Activated CD8-positive, alpha-beta T cell treated with anti-CD3 and anti-CD28 coated beads for 36 hours (primary cell): ENCODE data around the gene AMER2. TPM values are rescaled to one million over a fixed set of nuclear protein-coding genes. Genes with fewer than 3 reads are reported as not detected.

Source experiments
- ATAC-seq: fragments of 200-7000 bp; cut with Tn5 transposase; one replicate; pipeline ENCODE4 v1.10.0; 2021; ENCODE audit warnings: mild to moderate bottlenecking, moderate library complexity
- CTCF ChIA-PET: fragments of 350-600 bp; sonication (Branson Sonifier 250); formaldehyde crosslinking; loops from one replicate; lab custom pipeline; 2021; ENCODE audit warnings: antibody characterized with exemption; lab: Charles Lee
- POLR2A ChIA-PET: fragments of 350-600 bp; sonication (Branson Sonifier 250); formaldehyde crosslinking; loops from one replicate; lab custom pipeline; 2021; ENCODE audit warnings: antibody characterized with exemption; lab: Charles Lee
- DNase-seq: peaks from one replicate; pipeline ENCODE4 v3.0.0-alpha.2; 2020
- H3K27ac Mint-ChIP-seq: one replicate; pipeline ENCODE4 v1.8.0; 2021; ENCODE audit warnings: mild to moderate bottlenecking, mixed read lengths
- H3K27me3 Mint-ChIP-seq: one replicate; pipeline ENCODE4 v1.8.0; 2021; ENCODE audit warnings: mixed read lengths
- H3K36me3 Mint-ChIP-seq: one replicate; pipeline ENCODE4 v1.8.0; 2021; ENCODE audit warnings: low read depth, mixed read lengths
- H3K4me1 Mint-ChIP-seq: one replicate; pipeline ENCODE4 v1.8.0; 2021; ENCODE audit warnings: low read depth, mixed read lengths
- H3K4me3 Mint-ChIP-seq: one replicate; pipeline ENCODE4 v1.8.0; 2021; ENCODE audit warnings: mild to moderate bottlenecking, moderate library complexity, mixed read lengths
- H3K9me3 Mint-ChIP-seq: one replicate; pipeline ENCODE4 v1.8.0; 2021; ENCODE audit warnings: mixed read lengths
- intact Hi-C: fragments of 100-400 bp; cut with micrococcal nuclease; formaldehyde crosslinking; loops from one replicate; pipeline ENCODE4 v1.10.0; 2022
- total RNA-seq, 2 experiments: library from RNA; stranded (reverse); gene quantifications; one replicate each; pipeline ENCODE4 v1.2.3, GENCODE V29; 2021
- TF ChIP-seq, protein P1 (sequence below): fragments of 200-600 bp; IDR thresholded peaks from one replicate; pipeline ENCODE4 v1.8.0; 2022; ENCODE audit warnings: antibody characterized with exemption, mild to moderate bottlenecking

Gene AMER2
- total RNA-seq, 2 experiments from 2014 or later, result not detected

DNA sequence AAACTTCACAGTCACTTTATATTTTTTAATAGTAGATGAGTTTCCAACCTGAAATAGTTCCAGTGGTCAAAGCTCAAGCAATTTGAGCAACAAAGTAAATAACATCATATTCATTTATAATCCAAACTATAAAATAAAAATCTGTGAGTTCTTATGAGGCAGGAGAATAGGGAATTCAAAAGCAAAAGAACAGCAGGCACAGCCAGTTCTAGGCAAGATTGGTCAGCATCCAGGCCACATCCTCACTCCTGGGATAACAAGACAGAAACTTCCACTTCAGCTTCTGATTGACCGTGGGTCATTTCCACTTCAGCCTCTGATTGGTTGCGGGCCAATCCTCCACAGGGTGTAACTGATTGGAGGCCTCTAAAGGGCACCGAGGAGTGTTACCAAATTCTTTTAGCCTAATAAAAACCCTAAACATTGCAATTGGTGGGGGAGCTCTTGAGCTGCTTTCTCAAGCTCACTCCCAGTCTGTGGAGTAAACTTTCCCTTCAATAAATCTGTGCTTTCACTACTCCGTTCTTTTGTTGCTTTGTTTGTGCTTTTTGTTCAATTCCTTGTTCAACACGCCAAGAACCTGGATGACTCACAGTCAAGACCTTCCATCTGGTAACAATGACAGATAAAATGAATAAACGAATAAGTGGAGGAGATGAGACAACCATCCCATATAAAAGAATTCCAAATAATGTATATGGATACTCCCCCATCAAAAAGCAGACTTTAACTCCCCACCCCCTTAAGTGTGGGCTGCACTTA lies 42.6 kb upstream of the AMER2 start:
- Mint-ChIP-seq H3K4me1 (no peaks in the 10 kb centered on the region), H3K27me3 (peaks cover 2% of the 10 kb centered on the region), H3K27ac (no peak overlapping the region), H3K9me3 (no peaks in the 10 kb centered on the region), H3K4me3 (no peak overlapping the region), H3K36me3 (no peaks in the 10 kb centered on the region)
- TF ChIP-seq, protein P1, sequence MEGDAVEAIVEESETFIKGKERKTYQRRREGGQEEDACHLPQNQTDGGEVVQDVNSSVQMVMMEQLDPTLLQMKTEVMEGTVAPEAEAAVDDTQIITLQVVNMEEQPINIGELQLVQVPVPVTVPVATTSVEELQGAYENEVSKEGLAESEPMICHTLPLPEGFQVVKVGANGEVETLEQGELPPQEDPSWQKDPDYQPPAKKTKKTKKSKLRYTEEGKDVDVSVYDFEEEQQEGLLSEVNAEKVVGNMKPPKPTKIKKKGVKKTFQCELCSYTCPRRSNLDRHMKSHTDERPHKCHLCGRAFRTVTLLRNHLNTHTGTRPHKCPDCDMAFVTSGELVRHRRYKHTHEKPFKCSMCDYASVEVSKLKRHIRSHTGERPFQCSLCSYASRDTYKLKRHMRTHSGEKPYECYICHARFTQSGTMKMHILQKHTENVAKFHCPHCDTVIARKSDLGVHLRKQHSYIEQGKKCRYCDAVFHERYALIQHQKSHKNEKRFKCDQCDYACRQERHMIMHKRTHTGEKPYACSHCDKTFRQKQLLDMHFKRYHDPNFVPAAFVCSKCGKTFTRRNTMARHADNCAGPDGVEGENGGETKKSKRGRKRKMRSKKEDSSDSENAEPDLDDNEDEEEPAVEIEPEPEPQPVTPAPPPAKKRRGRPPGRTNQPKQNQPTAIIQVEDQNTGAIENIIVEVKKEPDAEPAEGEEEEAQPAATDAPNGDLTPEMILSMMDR, result no peak
- ATAC-seq (no peak), DNase-seq (no peak)
- CTCF ChIA-PET, result no interaction called here
- intact Hi-C loops, result no loop called here
- POLR2A ChIA-PET, result interaction anchor here (0.6 to 1.0 kb wide), 2 partner anchors 11 to 31 kb away, joined by 3 to 4 read pairs; no protein-coding TSS in a partner anchor

DNA sequence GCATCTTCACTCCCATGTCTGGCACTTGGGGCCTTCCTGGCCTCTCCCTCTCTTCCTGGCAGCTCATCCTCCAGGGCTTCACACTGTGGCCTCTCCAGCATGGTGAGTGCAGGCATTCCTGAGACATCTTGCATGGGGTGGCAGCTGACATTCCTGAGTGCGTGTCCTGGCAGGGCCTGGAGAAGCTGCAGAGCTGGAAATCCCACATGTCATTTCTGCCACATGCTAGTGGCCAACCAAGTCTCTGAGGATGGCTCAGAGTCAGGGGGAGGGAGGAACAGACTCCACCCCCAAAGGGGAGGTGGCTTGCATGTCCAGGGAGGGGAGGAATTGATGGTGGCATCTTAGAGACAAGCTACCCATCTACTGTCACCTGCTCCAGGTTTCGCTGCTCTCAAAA lies 41.6 kb upstream of the AMER2 start:
- no peak overlapping the region for H3K4me3 Mint-ChIP-seq
- H3K4me1 Mint-ChIP-seq, result no peaks in the 10 kb centered on the region
- ChIA-PET CTCF (interaction anchor here (0.6 kb wide), 1 partner anchor 20 kb away, joined by 3 read pairs; no protein-coding TSS in a partner anchor), POLR2A (interaction anchor here (1.0 kb wide), 1 partner anchor 10 kb away, joined by 4 read pairs; no protein-coding TSS in a partner anchor)
- no peak overlapping the region for H3K27ac Mint-ChIP-seq
- no peaks in the 10 kb centered on the region for H3K9me3 Mint-ChIP-seq
- DNase-seq, result no peak
- peaks cover 2% of the 10 kb centered on the region for H3K27me3 Mint-ChIP-seq
- intact Hi-C loops, result no loop called here
- H3K36me3 Mint-ChIP-seq, result no peaks in the 10 kb centered on the region
- TF ChIP-seq, protein P1, result no peak
- no peak for ATAC-seq

DNA sequence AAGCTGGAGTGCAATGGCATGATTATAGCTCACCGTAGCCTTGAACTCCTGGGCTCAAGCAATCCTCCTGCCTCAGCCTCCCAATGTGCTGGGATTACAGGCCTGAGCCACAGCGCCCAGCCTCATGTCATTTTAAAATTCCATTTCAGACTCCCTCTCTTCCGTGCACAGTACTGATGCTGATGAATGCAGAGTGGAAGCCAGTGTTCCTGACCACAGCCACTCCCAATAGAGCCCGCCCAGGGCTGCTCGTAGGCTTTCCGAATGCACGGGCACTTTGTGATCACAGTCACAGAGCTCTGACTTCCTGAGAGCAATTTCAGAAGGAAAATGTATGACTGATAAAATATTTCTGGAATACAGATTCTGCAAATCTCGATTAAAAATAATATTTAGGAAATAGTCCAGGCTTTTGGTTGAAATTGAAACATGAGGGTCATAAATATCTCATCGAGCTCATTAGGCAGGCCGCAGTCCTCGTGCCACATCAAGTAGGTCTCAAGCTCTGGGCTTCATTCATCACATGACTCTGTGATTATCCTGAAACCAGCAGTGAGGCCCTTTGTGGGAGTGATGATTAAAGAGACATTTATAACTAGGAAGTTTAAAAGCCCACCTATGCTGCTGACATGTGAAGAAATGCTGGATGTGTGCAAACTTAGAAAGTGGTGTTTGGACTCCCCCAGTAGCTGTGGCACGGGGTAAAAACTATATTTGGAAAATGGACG lies 38.9 kb upstream of the AMER2 start:
- ChIA-PET CTCF (no interaction called here), POLR2A (no interaction called here)
- ATAC-seq (no peak), DNase-seq (no peak)
- Mint-ChIP-seq H3K36me3 (no peaks in the 10 kb centered on the region), H3K9me3 (no peaks in the 10 kb centered on the region), H3K4me1 (no peaks in the 10 kb centered on the region), H3K27ac (no peak overlapping the region), H3K27me3 (no peaks in the 10 kb centered on the region), H3K4me3 (no peak overlapping the region)
- intact Hi-C loops, result no loop called here
- TF ChIP-seq, protein P1, result no peak

DNA sequence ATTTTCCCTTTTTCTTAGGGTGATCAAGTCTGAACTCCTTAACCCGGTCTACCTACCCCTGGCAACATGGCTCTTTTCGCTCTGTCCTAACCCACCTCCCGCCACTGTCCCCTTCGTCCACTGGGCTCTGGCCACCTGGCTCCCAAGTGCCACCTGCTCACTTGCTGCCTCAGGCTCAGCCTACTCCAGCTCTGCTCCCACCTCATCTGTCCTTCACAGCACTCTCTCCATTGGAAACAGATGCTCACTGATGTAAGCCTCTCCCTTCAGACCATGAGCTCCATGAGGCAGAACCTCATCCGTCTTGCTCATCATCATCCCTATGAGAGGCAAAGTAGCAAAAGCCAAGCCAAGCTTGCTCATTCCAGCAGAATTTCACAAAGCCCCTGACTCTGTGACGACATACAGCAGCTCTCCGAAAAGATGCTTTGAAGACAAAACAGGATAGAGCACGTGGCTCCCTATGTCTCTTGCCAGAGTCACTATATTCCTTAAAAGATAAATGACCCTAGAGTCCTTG lies 35.3 kb upstream of the AMER2 start:
- ChIA-PET CTCF (no interaction called here), POLR2A (no interaction called here)
- TF ChIP-seq, protein P1, result no peak
- no peak for DNase-seq
- ATAC-seq, result no peak
- Mint-ChIP-seq H3K36me3 (no peaks in the 10 kb centered on the region), H3K27me3 (no peaks in the 10 kb centered on the region), H3K4me3 (no peak overlapping the region), H3K27ac (no peak overlapping the region), H3K9me3 (no peaks in the 10 kb centered on the region), H3K4me1 (no peaks in the 10 kb centered on the region)
- intact Hi-C loops, result no loop called here

DNA sequence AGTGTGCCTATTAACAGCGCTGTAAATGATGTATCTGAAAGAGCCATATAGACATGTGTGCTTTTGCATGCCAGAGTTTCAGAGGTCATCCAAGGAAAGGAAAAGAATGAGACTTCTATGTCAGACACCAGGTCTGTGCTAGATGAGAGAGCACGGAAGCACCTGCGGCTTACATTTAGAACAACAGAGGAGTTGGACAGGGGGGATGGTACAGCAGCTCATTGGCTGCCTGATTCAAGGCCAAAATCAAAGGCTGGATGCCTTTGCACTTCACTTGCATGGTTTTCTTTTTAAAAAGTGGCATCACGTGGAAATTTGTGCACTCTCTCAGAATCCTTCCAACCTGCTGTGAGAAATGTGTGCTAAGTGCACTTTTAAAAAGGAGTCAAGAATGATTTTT lies 32.8 kb upstream of the AMER2 start:
- H3K4me3 Mint-ChIP-seq, result no peak overlapping the region
- no peak overlapping the region for H3K27ac Mint-ChIP-seq
- H3K27me3 Mint-ChIP-seq, result peaks cover 2% of the 10 kb centered on the region
- ATAC-seq, result no peak
- ChIA-PET CTCF (no interaction called here), POLR2A (no interaction called here)
- intact Hi-C loops, result no loop called here
- TF ChIP-seq, protein P1, result no peak
- no peaks in the 10 kb centered on the region for H3K9me3 Mint-ChIP-seq
- no peaks in the 10 kb centered on the region for H3K36me3 Mint-ChIP-seq
- DNase-seq, result no peak
- no peaks in the 10 kb centered on the region for H3K4me1 Mint-ChIP-seq
